HepG2 (cell line): ENCODE data around the gene KLF13. TPM values are rescaled to one million over a fixed set of nuclear protein-coding genes. Genes with fewer than 3 reads are reported as not detected.

Experiments used
- ATAC-seq: fragments of 200-7000 bp; cut with Tn5 transposase; 3 replicates; pipeline ENCODE4 v1.9.1; 2020; ENCODE audit warnings: mild to moderate bottlenecking, moderate library complexity
- BruUV-seq: library from RNA; stranded (reverse); fragments of 400-500 nt; replicated peaks from 2 replicates; lab custom pipeline; 2021; lab: Mats Ljungman, UMichigan
- CTCF ChIA-PET: fragments of 300-600 bp; formaldehyde crosslinking; extraction: SDS; loops from one replicate; lab custom pipeline; 2021; ENCODE audit warnings: low total read pairs, inconsistent platforms, low intra/inter-chr PET ratio; lab: Yijun Ruan, JAX
- POLR2A ChIA-PET: fragments of 350-600 bp; sonication (Branson Sonifier 250); formaldehyde crosslinking; loops from one replicate; lab custom pipeline; 2020; ENCODE audit warnings: antibody characterized with exemption, inconsistent platforms; lab: Yijun Ruan, JAX
- DNase-seq: peaks from one replicate; pipeline ENCODE4 v3.0.0-alpha.2; 2015; ENCODE audit warnings: low spot score
- FAIRE-seq: peaks from 3 replicates; lab custom pipeline; 2011; peaks lifted over from hg19 to GRCh38; lab: Jason Lieb, UNC
- H2AFZ ChIP-seq: one replicate; pipeline ENCODE4 v1.6.1; 2011; ENCODE audit warnings: low read length, inconsistent platforms
- H3K27ac ChIP-seq: fragments of 300-600 bp; 3 replicates; pipeline ENCODE4 v1.8.0; 2011; ENCODE audit warnings: mixed run types, mild to moderate bottlenecking, mixed read lengths, low read length, inconsistent platforms; ENCODE audit not compliant: insufficient read depth; ENCODE audit errors: extremely low read length
- H3K27me3 ChIP-seq, 2 experiments: fragments of 200-600 bp in 1 of 2; 2 replicates in 1 of 2; 3 replicates in 1 of 2; pipeline versions ENCODE4 v1.6.0 to v1.8.0; 2011; ENCODE audit warnings: low read length in 2 of 2, mild to moderate bottlenecking in 2 of 2, moderate library complexity in 2 of 2, inconsistent platforms in 1 of 2; ENCODE audit not compliant: insufficient read depth in 2 of 2, control insufficient read depth in 1 of 2
- H3K36me3 ChIP-seq, 2 experiments: fragments of 200-600 bp in 1 of 2; replicated peaks in 1 of 2; 2 replicates in 1 of 2; 3 replicates in 1 of 2; pipeline versions ENCODE4 v1.5.1 to v1.8.0; 2011; ENCODE audit warnings: low read length in 2 of 2, inconsistent platforms in 1 of 2; ENCODE audit not compliant: insufficient read depth in 2 of 2, control insufficient read depth in 1 of 2
- H3K4me1 ChIP-seq: 2 replicates; pipeline ENCODE4 v1.5.1; 2012; ENCODE audit warnings: low read length, inconsistent platforms; ENCODE audit not compliant: insufficient read depth
- H3K4me2 ChIP-seq: 2 replicates; pipeline ENCODE4 v1.6.0; 2011; ENCODE audit warnings: low read depth, low read length, inconsistent platforms
- H3K4me3 ChIP-seq, 3 experiments: fragments of 200-600 bp in 1 of 3; sonication (generic), shearing (Covaris generic) in 1 of 3; replicated peaks in 1 of 3; 2 replicates each; pipeline ENCODE4 v1.5.1; 2011 to 2016; ENCODE audit warnings: low read length in 3 of 3, inconsistent platforms in 2 of 3, low read depth in 2 of 3, mild to moderate bottlenecking in 2 of 3, control low read depth in 1 of 3, mixed read lengths in 1 of 3; ENCODE audit not compliant: insufficient read depth in 1 of 3
- H3K79me2 ChIP-seq: one replicate; pipeline ENCODE4 v1.6.1; 2011; ENCODE audit warnings: low read length, inconsistent platforms; ENCODE audit not compliant: insufficient read depth
- H3K9ac ChIP-seq: 2 replicates; pipeline ENCODE4 v1.6.0; 2011; ENCODE audit warnings: mild to moderate bottlenecking, low read depth, low read length, inconsistent platforms; ENCODE audit not compliant: insufficient read depth
- H3K9me3 ChIP-seq: 2 replicates; pipeline ENCODE4 v1.5.1; 2012; ENCODE audit warnings: mild to moderate bottlenecking, low read length
- H4K20me1 ChIP-seq: 2 replicates; pipeline ENCODE4 v1.6.0; 2011; ENCODE audit warnings: inconsistent platforms, mild to moderate bottlenecking, low read length, moderate library complexity; ENCODE audit not compliant: insufficient read depth
- KAT8 ChIP-seq: IDR thresholded peaks from 2 replicates; pipeline ENCODE4 v1.6.1; 2016; ENCODE audit warnings: missing genetic modification reagents, missing compliant biosample characterization
- SOX13 ChIP-seq, 3 experiments: fragments of 450-650 bp in 1 of 3; sonication (generic) in 1 of 3; formaldehyde crosslinking in 1 of 3; IDR thresholded peaks in 2 of 3; conservative IDR thresholded peaks in 1 of 3; 2 replicates each; pipeline versions ENCODE4 v1.5.0 to v1.6.1; 2016 to 2020; ENCODE audit warnings: antibody characterized with exemption in 1 of 3, mild to moderate bottlenecking in 1 of 3, missing compliant biosample characterization in 1 of 3, missing genetic modification reagents in 1 of 3, moderate library complexity in 1 of 3
- ZNF101 ChIP-seq: sonication (generic); formaldehyde crosslinking; IDR thresholded peaks from 2 replicates; pipeline ENCODE4 v1.4.0; 2020; ENCODE audit warnings: mild to moderate bottlenecking, low read depth, missing genetic modification reagents, borderline replicate concordance
- ZNF704 ChIP-seq: sonication (generic); formaldehyde crosslinking; IDR thresholded peaks from 2 replicates; pipeline ENCODE4 v1.8.1; 2023; ENCODE audit warnings: mild to moderate bottlenecking, inconsistent platforms, moderate library complexity, missing genetic modification reagents, borderline replicate concordance
- in situ Hi-C: cut with HindIII; loops from 2 replicates; pipeline ENCODE4 v1.10.0; 2017; ENCODE audit warnings: low pct_unique_long_range_greater_than_20kb; ENCODE audit not compliant: extremely low pct_ligation_motif_present
- intact Hi-C: fragments of 100-400 bp; cut with micrococcal nuclease; formaldehyde crosslinking; loops from one replicate; pipeline ENCODE4 v1.10.0; 2022; ENCODE audit not compliant: unreplicated experiment
- polyA plus RNA-seq, 8 experiments: library from polyadenylated mRNA; depleted of rRNA in 3 of 8; stranded (reverse) in 7 of 8; unstranded in 1 of 8; fragments of >200 nt; fragmentation: Illumina TruSeq in 4 of 8; extraction: Trizol in 4 of 8; gene quantifications; 2 replicates each; pipeline versions ENCODE4 v1.2.1 to v1.2.3, GENCODE V29; 2011 to 2016; ENCODE audit warnings: low read depth in 4 of 8, missing spikeins in 1 of 8, mixed read lengths in 1 of 8; ENCODE audit not compliant: insufficient read depth in 1 of 8
- total RNA-seq, 5 experiments: library from RNA; depleted of rRNA; stranded (reverse); fragments of >200 nt; fragmentation: Illumina TruSeq; extraction: Trizol; gene quantifications; 2 replicates each; pipeline ENCODE4 v1.2.3, GENCODE V29; 2016; ENCODE audit warnings: low read depth in 1 of 5
- TF ChIP-seq, protein P1 (sequence below): sonication (generic); formaldehyde crosslinking; IDR thresholded peaks from 2 replicates; pipeline ENCODE4 v1.8.0; 2022; ENCODE audit warnings: missing genetic modification reagents, low read depth, mild to moderate bottlenecking, borderline replicate concordance
- TF ChIP-seq, protein P2 (sequence below): sonication (generic); formaldehyde crosslinking; IDR thresholded peaks from 2 replicates; pipeline ENCODE4 v1.4.0; 2020; ENCODE audit warnings: low read depth, mild to moderate bottlenecking, missing genetic modification reagents

Gene KLF13
- total and polyA plus RNA-seq, 2 of the 13 experiments (the other 11 are each of a cell fraction or from before 2014, with no cell fraction given): 16.8 to 25.1 TPM

DNA sequence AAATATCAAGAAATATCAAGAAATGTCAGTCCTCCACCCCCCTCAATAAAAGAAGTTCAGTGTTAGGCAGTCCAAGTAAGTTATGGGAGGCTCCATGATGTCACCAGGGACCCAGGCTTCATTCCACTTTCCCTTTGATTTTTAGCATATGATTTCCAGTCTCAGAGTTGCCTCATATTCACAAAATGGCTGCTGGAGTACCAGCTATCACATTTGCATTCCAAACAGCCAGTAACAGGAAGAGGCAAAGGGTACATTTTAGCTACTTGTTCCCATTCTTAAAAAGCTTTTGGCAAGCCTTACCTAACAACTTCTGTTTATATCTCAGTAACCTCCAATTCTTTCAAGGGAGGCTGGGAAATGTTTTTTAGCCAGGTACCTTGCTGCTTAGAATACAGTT lies 13.4 kb upstream of the KLF13 start:
- Histone ChIP-seq H4K20me1 (no peaks in the 10 kb centered on the region), H3K27me3 (no peaks in the 10 kb centered on the region), H3K9me3 (no peaks in the 10 kb centered on the region), H3K27ac (no peak overlapping the region), H3K4me2 (no peak overlapping the region), H3K9ac (no peak overlapping the region), H2AFZ (no peak overlapping the region), H3K4me1 (peaks cover 5% of the 10 kb centered on the region), H3K36me3 (no peaks in the 10 kb centered on the region), H3K4me3 (no peak overlapping the region), H3K79me2 (no peaks in the 10 kb centered on the region)
- in situ Hi-C loops: no loop called here
- intact Hi-C loops: no loop called here
- TF ChIP-seq, protein P1, sequence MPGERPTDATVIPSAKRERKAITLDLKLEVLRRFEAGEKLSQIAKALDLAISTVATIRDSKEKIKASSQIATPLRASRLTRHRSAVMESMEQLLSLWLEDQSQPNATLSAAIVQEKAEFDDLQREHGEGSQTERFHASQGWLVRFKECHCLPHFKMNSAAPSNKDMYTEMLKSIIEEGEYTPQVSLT (CRISPR knock-in tag): no peak
- TF ChIP-seq KAT8: no peak
- TF ChIP-seq, protein P2, sequence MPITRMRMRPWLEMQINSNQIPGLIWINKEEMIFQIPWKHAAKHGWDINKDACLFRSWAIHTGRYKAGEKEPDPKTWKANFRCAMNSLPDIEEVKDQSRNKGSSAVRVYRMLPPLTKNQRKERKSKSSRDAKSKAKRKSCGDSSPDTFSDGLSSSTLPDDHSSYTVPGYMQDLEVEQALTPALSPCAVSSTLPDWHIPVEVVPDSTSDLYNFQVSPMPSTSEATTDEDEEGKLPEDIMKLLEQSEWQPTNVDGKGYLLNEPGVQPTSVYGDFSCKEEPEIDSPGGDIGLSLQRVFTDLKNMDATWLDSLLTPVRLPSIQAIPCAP: no peak
- TF ChIP-seq ZNF704 (CRISPR knock-in tag): no peak
- TF ChIP-seq ZNF101 (CRISPR knock-in tag): no peak
- no peak for TF ChIP-seq SOX13 (IDR thresholded peaks at IDR 0.05)
- TF ChIP-seq SOX13 (CRISPR knock-in tag; conservative IDR thresholded peaks at IDR 0.05 in 1 of 2, IDR thresholded peaks at IDR 0.05 in 1 of 2): no peak
- ChIA-PET CTCF (no interaction called here), POLR2A (no interaction called here)
- DNase-seq: no peak
- no peak for FAIRE-seq
- no TSS peak for BruUV-seq
- no peak for ATAC-seq
